HG03571 (cell line): ENCODE measurements around the gene PMEL.

Source experiments
- ATAC-seq: cut with Tn5 transposase; IDR thresholded peaks from one replicate; pipeline ENCODE4 v1.9.1; 2021; ENCODE audit not compliant: unreplicated experiment

Gene PMEL

DNA sequence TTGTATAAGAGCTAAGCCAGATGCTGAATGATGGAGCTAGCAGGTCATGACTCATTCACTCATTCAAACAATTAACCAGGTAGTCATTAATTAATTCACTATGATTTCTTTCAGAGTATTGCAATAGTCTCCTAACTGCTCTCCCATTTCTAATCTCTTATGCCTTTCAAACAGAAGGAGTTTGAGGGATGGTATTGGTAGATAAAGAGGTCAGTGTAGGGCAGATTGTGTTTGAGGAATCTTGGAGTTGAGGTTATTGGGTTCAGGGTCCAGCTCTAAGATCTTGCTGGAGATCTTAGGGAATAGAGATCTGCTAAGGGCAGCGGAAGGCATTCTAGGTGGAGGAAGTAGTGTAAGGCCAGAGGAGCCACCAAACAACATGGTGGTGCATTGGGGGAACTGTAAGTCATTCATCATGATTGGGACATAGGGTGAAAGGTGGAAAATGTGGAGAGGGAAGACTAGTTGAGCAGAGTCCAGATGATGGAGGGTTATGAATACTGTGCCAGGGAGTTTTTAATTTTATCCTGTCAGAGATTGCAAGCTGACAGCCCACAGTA, 23.2 kb downstream of the PMEL start:
- ATAC-seq = no peak

- no peak for ATAC-seq
Measured at GRCh38 chr12:55942055-55942454, 23.8 kb downstream of the PMEL start.

- peak; percentile 85 for ATAC-seq
Measured at GRCh38 chr12:55940065-55940732, 25.6 kb downstream of the PMEL start.

DNA sequence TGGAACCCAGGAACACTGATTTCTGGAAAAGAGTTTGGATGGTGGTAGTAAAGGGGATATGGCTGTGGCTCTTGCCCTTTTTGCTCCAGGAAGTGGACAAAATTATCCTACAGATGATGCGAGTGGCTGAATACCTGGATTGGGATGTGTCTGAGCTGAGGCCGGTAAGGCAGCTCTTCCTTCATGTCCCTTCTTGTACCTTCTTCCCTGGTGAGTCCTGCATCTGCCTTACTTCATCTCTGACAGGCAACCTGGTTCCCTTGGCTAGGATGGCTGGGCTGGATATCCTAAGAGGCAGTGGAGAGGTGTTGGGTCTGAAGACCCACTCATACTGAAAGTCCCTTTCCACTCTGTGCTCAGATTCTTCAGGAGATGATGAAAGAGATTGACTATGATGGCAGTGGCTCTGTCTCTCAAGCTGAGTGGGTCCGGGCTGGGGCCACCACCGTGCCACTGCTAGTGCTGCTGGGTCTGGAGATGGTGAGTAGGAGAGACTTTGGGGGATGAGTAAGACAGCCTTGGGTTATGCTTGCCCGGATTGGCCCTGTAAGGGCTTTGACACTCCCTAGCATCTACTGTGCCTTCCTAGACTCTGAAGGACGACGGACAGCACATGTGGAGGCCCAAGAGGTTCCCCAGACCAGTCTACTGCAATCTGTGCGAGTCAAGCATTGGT, 26.9 kb downstream of the PMEL start:
- no peak for ATAC-seq

GRCh38 chr12:55937981-55938380, 27.9 kb downstream of the PMEL start:
- no peak for ATAC-seq

DNA sequence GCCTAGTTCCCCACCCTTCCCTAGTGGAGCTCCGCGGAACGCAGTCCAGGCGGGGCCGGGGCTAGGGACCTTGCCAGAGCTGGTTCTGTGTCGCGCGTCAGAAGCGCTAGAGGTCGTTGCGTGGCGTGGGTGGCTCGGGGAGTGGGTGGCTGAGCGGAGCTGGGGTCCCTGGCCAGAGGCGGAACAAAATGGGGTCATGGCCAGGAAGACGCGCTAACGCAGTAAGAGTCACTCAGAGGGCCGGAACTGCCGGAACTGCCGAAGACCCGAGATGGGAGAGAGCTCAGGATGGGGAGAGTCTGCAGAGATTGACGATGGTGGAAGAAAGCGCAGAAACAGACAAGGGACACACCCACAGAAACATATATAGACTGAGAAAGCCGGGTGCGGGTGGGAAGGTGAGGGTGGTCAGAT, 30.1 kb downstream of the PMEL start:
- no peak for ATAC-seq

DNA sequence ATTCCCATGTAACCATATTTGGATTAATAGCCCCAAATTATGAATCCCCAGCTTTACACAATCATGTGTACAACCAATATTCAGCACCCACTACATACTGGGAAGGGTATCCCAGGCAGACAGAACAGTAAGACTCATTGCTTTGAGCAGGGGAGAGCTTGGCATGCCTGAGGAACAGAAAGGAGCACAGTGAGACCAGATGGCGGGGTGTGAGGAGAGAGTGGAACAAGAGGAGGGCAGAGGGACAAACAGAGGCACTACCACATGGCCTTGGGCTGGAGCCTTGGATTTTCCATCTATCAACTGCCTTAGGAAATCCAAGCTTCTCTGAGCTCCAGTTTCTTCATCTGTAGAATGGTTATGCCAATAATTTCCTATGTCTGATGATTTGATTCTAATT, 31.1 kb downstream of the PMEL start:
- ATAC-seq = no peak

DNA sequence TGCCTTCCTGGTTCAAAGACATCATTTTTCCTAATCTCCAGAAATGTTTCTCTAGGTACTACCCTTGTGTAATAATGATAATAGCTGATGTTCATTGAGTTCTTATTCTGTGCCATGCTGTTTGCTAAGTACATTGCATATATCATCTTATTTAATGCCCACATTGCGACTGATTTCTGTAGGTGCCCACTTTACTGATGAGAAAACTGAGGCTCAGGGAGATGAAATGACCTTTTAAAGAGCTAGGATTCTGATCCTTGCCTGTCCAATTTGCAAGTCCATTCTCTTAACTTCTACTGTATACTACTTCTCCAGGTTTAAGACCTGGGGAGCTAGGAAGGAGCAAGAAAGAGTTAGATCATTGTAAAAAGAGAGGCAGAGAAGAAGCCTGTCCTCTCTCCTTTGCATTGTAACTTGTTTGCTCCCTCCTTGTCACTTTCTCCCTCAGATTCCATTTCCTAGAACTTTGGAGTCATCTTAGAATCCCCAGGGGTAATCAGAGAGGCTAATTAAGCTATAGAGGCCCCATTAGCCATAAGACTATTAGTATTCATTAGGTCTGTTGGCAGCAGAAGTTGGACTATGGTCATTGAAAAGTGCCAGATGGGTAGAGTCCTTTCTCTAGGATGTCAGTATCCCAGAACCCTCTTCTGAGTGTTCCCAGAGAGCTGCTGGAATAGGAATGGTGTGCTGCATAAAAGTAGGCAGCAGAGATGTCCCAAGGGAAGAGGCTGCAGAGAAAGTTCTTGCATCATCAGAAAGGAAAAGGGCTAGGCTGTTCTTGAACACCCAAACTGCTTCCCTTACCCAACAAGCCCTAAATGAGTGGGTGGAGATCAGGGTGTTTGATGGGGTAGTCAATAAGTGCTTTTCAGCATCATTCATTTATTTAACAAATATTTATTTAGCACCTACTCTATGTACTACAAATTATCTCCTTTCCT, 31.8 kb downstream of the PMEL start:
- ATAC-seq = no peak

DNA sequence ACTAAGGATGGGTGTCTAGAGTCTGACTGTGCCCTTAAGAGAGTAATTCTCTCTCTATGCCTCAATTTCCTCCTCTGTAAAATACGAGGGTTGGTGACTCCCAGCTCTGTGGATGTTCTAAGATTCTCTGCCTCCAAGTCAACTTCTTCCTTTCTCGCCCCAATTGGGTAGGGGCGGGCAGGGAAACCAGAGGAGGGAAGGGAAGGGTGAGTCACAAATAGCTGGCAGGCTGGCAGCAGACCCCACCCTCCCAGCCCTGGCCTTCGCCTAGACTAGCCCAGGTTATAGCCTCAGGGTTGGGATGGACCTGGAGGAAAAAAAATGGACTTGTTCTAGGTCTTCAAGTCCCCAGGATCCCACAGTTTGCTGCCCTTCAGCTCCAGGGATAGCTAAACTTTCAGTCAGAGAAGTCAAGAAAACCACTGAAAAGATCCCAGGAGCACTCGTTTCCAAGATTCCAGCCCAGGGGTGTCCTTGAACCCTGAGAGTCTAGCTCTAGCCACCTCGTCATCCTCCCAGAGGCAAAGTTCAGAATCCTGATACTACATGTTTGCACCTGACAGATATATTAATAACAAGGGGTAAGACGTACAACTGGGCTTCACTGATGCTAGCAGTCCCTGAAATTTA, 32.6 kb downstream of the PMEL start:
- no peak for ATAC-seq

- ATAC-seq = no peak
Measured at GRCh38 chr12:55932551-55932910, 33.3 kb downstream of the PMEL start.

GRCh38 chr12:55931780-55932550, 33.9 kb downstream of the PMEL start:
- no peak for ATAC-seq

DNA sequence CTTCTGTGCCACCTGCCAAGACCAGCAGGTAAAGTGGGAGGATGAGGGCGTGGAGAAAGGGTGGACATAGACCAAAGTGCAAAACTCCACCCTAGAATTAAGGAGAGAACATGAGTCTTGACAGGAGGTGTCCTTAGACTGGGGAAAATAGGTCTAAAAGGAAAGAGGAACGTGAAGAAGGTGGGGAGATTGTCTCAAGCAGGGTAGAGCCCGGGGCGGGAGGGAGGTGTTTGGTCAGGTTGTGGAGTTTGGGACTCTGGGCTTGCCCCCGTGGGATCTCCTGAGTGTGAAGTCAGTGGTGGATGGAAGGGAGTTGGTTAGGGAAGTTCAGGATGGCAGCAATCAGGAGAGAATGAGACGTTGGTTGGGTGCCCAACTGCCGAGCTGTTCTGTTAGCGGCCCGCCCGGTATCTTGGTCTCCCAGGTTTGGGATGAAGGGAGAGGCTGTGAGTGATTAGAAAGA, 34.5 kb downstream of the PMEL start:
- no peak for ATAC-seq

DNA sequence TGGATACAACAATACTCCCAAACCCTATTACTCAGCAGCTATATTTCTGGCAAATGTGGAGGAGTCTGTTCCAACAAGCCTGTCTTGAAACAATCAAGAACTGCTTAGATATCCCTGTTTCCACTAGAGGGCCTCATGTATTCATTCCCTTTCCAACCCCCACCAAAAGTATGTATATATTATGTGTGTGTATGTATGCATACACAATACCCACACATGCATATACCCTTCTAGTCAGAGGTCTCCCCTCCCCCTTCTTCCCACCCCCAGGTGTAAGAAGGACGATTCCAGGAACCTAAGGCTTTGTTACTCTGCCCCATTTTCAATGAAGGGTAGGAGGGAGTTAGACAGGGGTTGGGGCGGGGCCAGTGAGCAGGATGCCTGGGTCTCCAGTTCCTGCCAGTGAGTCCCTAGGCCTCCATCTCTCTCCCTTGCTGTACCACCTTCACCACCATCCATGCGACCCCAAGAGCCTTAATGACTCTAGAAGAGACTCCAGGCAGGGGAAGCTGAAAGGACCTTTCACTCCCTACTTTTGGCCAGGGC, 35.0 kb downstream of the PMEL start, which contains the start of gene DGKA:
DGKA (plus strand) TSS at position 392 of the 546 bp plus-strand sequence. CDS start 5,342 bp downstream, outside the sequence.
- ATAC-seq = no peak

DNA sequence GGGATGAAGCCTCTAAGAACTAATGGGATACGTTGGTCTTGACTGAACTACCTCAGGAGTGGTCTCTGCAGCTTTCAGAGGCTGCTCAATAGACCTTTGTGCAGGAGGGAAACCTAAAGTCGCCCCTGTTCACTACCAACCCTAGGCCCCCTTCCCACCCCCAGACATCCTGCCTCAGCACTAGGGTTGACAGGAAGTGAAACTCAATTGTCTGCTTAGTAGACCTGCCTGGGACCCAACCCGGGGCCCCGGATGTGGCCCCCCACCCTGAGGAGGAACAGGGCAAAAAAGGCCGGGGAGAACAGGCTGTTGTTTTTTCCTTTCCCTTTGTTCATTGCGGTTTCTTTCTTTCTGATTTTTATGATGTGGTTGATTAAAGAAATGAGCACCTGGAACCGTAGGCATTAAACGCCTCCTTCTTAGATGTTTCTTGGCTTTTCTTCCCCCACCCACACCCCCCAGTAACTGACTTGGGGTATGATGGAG, 36.5 kb downstream of the PMEL start:
- peak; percentile 43 for ATAC-seq

DNA sequence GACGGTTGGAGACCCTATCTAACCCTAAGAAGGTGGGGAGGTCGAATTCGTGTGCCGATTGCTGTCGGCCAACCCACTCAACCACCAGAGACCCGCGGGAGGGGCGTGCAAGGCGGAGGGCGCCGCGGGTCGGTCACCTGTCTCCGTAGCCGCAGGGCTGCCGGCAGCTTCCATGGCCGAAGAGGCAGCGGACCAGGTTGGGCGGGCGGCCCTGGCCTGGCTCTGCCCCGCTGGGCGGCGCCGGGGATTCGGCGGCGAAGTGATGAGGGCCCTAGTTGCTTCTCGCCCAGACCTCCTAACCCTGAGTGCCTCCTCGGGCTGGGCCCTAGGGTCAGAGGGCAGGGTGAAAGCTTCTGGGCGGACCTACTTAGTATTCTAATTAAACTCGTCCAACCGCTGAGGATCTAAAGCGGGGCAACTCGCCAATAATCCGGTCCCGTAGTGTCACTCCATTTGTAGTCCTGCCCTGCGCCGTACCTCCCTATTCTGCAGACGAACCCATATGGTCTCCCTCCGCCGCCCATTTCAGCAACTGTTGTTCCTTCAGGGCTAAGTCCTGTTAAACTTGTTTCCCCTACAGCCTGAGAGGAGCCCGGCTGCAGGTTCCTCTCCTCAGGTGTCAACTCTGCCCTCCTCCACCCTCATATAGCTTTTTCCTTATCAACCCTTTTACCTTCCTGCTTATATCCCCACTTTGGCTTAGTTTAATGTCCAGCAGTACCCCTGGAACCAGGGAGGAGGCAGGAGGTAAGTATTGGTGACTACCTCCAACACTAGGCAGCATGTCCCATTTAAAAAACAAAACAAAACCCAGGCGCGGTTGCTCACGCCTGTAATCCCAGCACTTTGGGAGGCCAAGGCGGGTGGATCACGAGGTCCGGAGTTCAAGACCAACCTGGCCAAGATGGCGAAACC, 38.0 kb downstream of the PMEL start, which contains the start of gene PYM1:
PYM1 (minus strand) TSS at position 307 of the 915 bp plus-strand sequence; CDS start at position 174, 133 bp downstream.
- peak; percentile 38 for ATAC-seq

GRCh38 chr12:55926738-55927587, 38.9 kb downstream of the PMEL start:
- ATAC-seq = peak; percentile 34
